ENCODE measurements around the gene TIGD3. TPM values are rescaled to one million over a fixed set of nuclear protein-coding genes. Genes with fewer than 3 reads are reported as not detected.

Gene TIGD3
- total and polyA plus RNA-seq, 2 of the 13 experiments (the other 11 are each of a cell fraction or from before 2014, with no cell fraction given), result 0.49 to 4.9 TPM

DNA sequence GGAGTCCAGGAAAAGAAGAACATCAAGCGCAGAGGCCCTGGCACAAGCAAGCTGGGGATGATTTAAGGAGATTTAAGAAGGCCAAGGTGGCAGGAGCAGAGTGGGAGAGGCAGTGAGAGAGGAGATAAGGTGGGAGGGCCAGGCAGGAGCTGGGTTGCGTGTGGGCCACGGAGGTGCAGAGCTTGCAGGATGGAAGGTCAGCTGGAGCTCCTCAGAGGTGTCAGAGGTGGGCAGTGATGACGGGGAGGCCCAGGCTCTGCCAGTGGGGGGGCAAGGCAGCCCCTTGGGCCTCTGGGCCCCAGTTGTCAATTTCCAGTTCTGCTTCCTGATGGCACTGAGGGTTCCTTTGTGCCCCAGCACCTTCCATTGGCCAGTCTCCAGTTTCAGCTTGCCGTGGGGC lies 38.3 kb downstream of the TIGD3 start (continued):
- no peak for TF ChIP-seq PHF20 (CRISPR knock-in tag; IDR thresholded peaks at IDR 0.05)

DNA sequence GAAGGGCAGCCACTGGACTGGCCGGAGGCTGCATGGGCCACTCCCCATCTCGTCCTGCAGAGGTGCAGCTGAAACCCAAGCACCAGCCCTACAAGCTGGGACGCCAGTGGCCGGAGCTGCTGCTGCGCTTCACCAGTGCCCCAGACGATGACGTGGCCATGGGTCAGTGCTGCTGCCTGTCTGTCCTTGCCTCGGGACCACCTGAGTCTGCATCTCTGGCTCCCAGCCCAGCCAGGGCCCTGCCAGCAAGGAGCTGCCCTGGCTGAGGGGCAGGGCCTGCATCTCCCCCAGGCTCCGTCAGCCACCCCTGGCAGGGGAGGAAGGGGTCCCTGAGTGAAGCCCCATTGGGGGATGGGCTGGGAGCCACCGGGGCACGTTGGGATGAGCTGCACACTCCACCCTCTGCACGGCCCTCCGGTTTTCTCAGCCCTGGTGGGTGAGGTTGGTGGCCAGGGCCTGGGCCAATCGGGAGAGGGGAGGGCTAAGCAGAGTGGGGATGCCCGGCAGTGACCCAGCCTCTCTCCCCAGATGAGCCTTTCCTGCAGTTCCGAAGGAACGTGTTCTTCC lies 39.0 kb downstream of the TIGD3 start:
- no TSS peak for BruUV-seq (replicated peaks)
- Histone ChIP-seq H3K27ac (ENCODE audit: extremely low read length, insufficient read depth, low read length) (no peak overlapping the region), H3K27me3 (ENCODE audit: control insufficient read depth in 1 of 2, insufficient read depth in 2 of 2, low read length in 2 of 2) (no peaks in the 10 kb centered on the region), H3K4me1 (ENCODE audit: insufficient read depth, low read length) (peaks cover 7% of the 10 kb centered on the region), H3K4me2 (ENCODE audit: low read depth, low read length) (no peak overlapping the region), H4K20me1 (ENCODE audit: insufficient read depth, low read length) (no peaks in the 10 kb centered on the region), H3K9me3 (ENCODE audit: low read length) (no peaks in the 10 kb centered on the region), H3K36me3 (replicated peaks in 1 of 2; ENCODE audit: control insufficient read depth in 1 of 2, insufficient read depth in 2 of 2, low read length in 2 of 2) (peaks cover 12 to 19% of the 10 kb centered on the region in 2 experiments; a peak in 3 of 5 replicates), H3K79me2 (ENCODE audit: insufficient read depth, low read length) (no peaks in the 10 kb centered on the region), H2AFZ (ENCODE audit: low read length) (no peak overlapping the region), H3K4me3 (replicated peaks in 1 of 3; ENCODE audit: insufficient read depth in 1 of 3, low read depth in 2 of 3, low read length in 3 of 3) (no peak overlapping the region), H3K9ac (ENCODE audit: insufficient read depth, low read depth, low read length) (no peak overlapping the region)
- ChIA-PET CTCF (ENCODE audit: low intra/inter-chr PET ratio, low total read pairs) (no interaction called here), POLR2A (interaction anchor here (1.8 to 16.8 kb wide), 2 partner anchors 23 to 27 kb away, joined by 4 to 433 read pairs; partner anchors contain the start of gene NEAT1)
- DNase-seq (ENCODE audit: low spot score) (no peak), ATAC-seq (no peak), FAIRE-seq (no peak)
- intact Hi-C loops (cut with micrococcal nuclease; ENCODE audit: unreplicated experiment), result no loop called here
- in situ Hi-C loops (cut with HindIII; ENCODE audit: extremely low pct_ligation_motif_present, low pct_unique_long_range_greater_than_20kb), result no loop called here
- WGBS (ENCODE audit: low lambda C conversion rate), result no CpG with 5 or more reads among the region's 17 CpGs
- TF ChIP-seq ZMAT3 (CRISPR knock-in tag; conservative IDR thresholded peaks at IDR 0.05), result no peak
- no peak for TF ChIP-seq HNRNPLL (IDR thresholded peaks at IDR 0.05; ENCODE audit: low read depth, low read length, poor library complexity, severe bottlenecking)
- no peak for TF ChIP-seq CHCHD3 (CRISPR knock-in tag; IDR thresholded peaks at IDR 0.05)
- TF ChIP-seq ZNF788 (CRISPR knock-in tag; IDR thresholded peaks at IDR 0.05; ENCODE audit: borderline replicate concordance), result no peak
- TF ChIP-seq ZMYM2 (CRISPR knock-in tag; IDR thresholded peaks at IDR 0.05), result no peak
- TF ChIP-seq, protein P1, sequence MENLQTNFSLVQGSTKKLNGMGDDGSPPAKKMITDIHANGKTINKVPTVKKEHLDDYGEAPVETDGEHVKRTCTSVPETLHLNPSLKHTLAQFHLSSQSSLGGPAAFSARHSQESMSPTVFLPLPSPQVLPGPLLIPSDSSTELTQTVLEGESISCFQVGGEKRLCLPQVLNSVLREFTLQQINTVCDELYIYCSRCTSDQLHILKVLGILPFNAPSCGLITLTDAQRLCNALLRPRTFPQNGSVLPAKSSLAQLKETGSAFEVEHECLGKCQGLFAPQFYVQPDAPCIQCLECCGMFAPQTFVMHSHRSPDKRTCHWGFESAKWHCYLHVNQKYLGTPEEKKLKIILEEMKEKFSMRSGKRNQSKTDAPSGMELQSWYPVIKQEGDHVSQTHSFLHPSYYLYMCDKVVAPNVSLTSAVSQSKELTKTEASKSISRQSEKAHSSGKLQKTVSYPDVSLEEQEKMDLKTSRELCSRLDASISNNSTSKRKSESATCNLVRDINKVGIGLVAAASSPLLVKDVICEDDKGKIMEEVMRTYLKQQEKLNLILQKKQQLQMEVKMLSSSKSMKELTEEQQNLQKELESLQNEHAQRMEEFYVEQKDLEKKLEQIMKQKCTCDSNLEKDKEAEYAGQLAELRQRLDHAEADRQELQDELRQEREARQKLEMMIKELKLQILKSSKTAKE (CRISPR knock-in tag; IDR thresholded peaks at IDR 0.05; ENCODE audit: borderline replicate concordance), result no peak
- TF ChIP-seq ZNF766 (CRISPR knock-in tag; IDR thresholded peaks at IDR 0.05; ENCODE audit: borderline replicate concordance), result no peak
- TF ChIP-seq SIN3B (IDR thresholded peaks at IDR 0.05; ENCODE audit: low read length), result no peak
- TF ChIP-seq GTF3A (CRISPR knock-in tag; conservative IDR thresholded peaks at IDR 0.05), result no peak
- no peak for TF ChIP-seq BCL6 (CRISPR knock-in tag; IDR thresholded peaks at IDR 0.05)
- TF ChIP-seq, protein P2, sequence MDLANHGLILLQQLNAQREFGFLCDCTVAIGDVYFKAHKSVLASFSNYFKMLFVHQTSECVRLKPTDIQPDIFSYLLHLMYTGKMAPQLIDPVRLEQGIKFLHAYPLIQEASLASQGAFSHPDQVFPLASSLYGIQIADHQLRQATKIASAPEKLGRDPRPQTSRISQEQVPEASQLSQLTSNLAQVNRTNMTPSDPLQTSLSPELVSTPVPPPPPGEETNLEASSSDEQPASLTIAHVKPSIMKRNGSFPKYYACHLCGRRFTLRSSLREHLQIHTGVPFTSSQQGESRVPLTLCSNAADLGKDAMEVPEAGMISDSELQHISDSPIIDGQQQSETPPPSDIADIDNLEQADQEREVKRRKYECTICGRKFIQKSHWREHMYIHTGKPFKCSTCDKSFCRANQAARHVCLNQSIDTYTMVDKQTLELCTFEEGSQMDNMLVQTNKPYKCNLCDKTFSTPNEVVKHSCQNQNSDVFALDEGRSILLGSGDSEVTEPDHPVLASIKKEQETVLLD (CRISPR knock-in tag; IDR thresholded peaks at IDR 0.05; ENCODE audit: low read depth), result no peak
- TF ChIP-seq, protein P3, sequence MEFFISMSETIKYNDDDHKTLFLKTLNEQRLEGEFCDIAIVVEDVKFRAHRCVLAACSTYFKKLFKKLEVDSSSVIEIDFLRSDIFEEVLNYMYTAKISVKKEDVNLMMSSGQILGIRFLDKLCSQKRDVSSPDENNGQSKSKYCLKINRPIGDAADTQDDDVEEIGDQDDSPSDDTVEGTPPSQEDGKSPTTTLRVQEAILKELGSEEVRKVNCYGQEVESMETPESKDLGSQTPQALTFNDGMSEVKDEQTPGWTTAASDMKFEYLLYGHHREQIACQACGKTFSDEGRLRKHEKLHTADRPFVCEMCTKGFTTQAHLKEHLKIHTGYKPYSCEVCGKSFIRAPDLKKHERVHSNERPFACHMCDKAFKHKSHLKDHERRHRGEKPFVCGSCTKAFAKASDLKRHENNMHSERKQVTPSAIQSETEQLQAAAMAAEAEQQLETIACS (CRISPR knock-in tag; IDR thresholded peaks at IDR 0.05), result no peak
- no peak for TF ChIP-seq PHF8 (CRISPR knock-in tag; IDR thresholded peaks at IDR 0.05)
